ENCODE measurements around the gene CDH11.

GRCh38 chr16:65106757-65107156 is 15.1 kb downstream of the CDH11 start:
- TF ChIP-seq POLR2A (IDR thresholded peaks at IDR 0.05) = no peak
- no peak for TF ChIP-seq CTCF (IDR thresholded peaks at IDR 0.05)

Data from breast epithelium (tissue), 3 donors.